Neuronal stem cell (in vitro differentiated cells): ENCODE measurements around the gene SRSF3. TPM values are rescaled to one million over a fixed set of nuclear protein-coding genes. Genes with fewer than 3 reads are reported as not detected.
A peak's percentile ranks its signal among the peaks of the same experiment; 100 is the strongest.

Experiments used
- DNase-seq: peaks from one replicate; pipeline ENCODE4 v3.0.0-alpha.2; 2013; ENCODE audit warnings: low spot score
- H2AFZ ChIP-seq: one replicate; pipeline ENCODE4 v1.6.1; 2013; ENCODE audit warnings: mild to moderate bottlenecking, low read length, inconsistent platforms
- H2AK5ac ChIP-seq: 2 replicates; pipeline ENCODE4 v1.6.1; 2013; ENCODE audit warnings: low read depth, mild to moderate bottlenecking, inconsistent platforms, low read length, moderate library complexity, mixed read lengths
- H2BK120ac ChIP-seq: 2 replicates; pipeline ENCODE4 v1.6.1; 2013; ENCODE audit warnings: low read depth, mild to moderate bottlenecking, inconsistent platforms, low read length, moderate library complexity, mixed read lengths
- H2BK12ac ChIP-seq: one replicate; pipeline ENCODE4 v1.6.1; 2013; ENCODE audit warnings: low read length, inconsistent platforms
- H2BK15ac ChIP-seq: 2 replicates; pipeline ENCODE4 v1.6.1; 2013; ENCODE audit warnings: mild to moderate bottlenecking, low read length, inconsistent platforms, mixed read lengths
- H2BK5ac ChIP-seq: one replicate; pipeline ENCODE4 v1.6.1; 2013; ENCODE audit warnings: inconsistent platforms, mild to moderate bottlenecking, low read length, moderate library complexity
- H3K14ac ChIP-seq: one replicate; pipeline ENCODE4 v1.6.1; 2013; ENCODE audit warnings: low read length, inconsistent platforms
- H3K18ac ChIP-seq: 2 replicates; pipeline ENCODE4 v1.6.1; 2013; ENCODE audit warnings: low read length, inconsistent platforms
- H3K23ac ChIP-seq: 2 replicates; pipeline ENCODE4 v1.6.1; 2013; ENCODE audit warnings: low read depth, mild to moderate bottlenecking, mixed read lengths, low read length, inconsistent platforms; ENCODE audit not compliant: poor library complexity
- H3K27ac ChIP-seq: replicated peaks from 3 replicates; pipeline ENCODE4 v1.5.1; 2013; ENCODE audit warnings: low read length, inconsistent platforms
- H3K27me3 ChIP-seq, 3 experiments: 2 replicates each; pipeline ENCODE4 v1.6.1; 2013; ENCODE audit warnings: low read length in 3 of 3, mild to moderate bottlenecking in 2 of 3, inconsistent platforms in 1 of 3, low read depth in 1 of 3, mixed read lengths in 1 of 3, moderate library complexity in 1 of 3; ENCODE audit not compliant: control insufficient read depth in 3 of 3, insufficient read depth in 3 of 3
- H3K36me3 ChIP-seq, 2 donors: replicated peaks in 1 of 2; 2 replicates each; pipeline ENCODE4 v1.6.1; 2013; ENCODE audit warnings: low read length in 2 of 2; ENCODE audit not compliant: control insufficient read depth in 2 of 2, insufficient read depth in 2 of 2
- H3K4ac ChIP-seq: 2 replicates; pipeline ENCODE4 v1.6.1; 2013; ENCODE audit warnings: inconsistent platforms, mild to moderate bottlenecking, low read length, moderate library complexity
- H3K4me1 ChIP-seq, 2 donors: 1 replicate in 1 of 2; 2 replicates in 1 of 2; pipeline ENCODE4 v1.6.1; 2013; ENCODE audit warnings: low read length in 2 of 2, low read depth in 1 of 2; ENCODE audit not compliant: control insufficient read depth in 2 of 2, insufficient read depth in 1 of 2
- H3K4me2 ChIP-seq: one replicate; pipeline ENCODE4 v1.6.1; 2013; ENCODE audit warnings: mild to moderate bottlenecking, low read length, inconsistent platforms; ENCODE audit not compliant: insufficient read depth, poor library complexity, severe bottlenecking
- H3K4me3 ChIP-seq, 2 donors: 2 replicates each; pipeline ENCODE4 v1.5.1; 2013; ENCODE audit warnings: low read length in 2 of 2, mild to moderate bottlenecking in 2 of 2, inconsistent platforms in 1 of 2, moderate library complexity in 1 of 2
- H3K79me1 ChIP-seq: one replicate; pipeline ENCODE4 v1.6.1; 2013; ENCODE audit warnings: low read depth, mild to moderate bottlenecking, inconsistent platforms, low read length, moderate library complexity
- H3K9ac ChIP-seq: one replicate; pipeline ENCODE4 v1.6.1; 2013; ENCODE audit warnings: mild to moderate bottlenecking, low read depth, low read length, inconsistent platforms; ENCODE audit not compliant: poor library complexity
- H3K9me3 ChIP-seq, 2 donors: replicated peaks in 1 of 2; 2 replicates each; pipeline versions ENCODE3 to v1.6.1; 2013; ENCODE audit warnings: low read length in 2 of 2, mild to moderate bottlenecking in 2 of 2, inconsistent platforms in 1 of 2, low read depth in 1 of 2, mixed read lengths in 1 of 2, moderate library complexity in 1 of 2; ENCODE audit not compliant: control insufficient read depth in 2 of 2, insufficient read depth in 1 of 2
- H4K8ac ChIP-seq: one replicate; pipeline ENCODE4 v1.6.1; 2013; ENCODE audit warnings: low read depth, mild to moderate bottlenecking, inconsistent platforms, low read length, moderate library complexity
- H4K91ac ChIP-seq: one replicate; pipeline ENCODE4 v1.6.1; 2013; ENCODE audit warnings: low read length, low read depth, mild to moderate bottlenecking, inconsistent platforms; ENCODE audit not compliant: poor library complexity
- WGBS, 2 donors: extraction: QIAGEN DNeasy Blood & Tissue Kit; methylation state at CpG; one replicate each; pipeline ENCODE4 v1.1.7; 2013; ENCODE audit warnings: missing lambda C conversion rate in 2 of 2, mixed read lengths in 1 of 2; ENCODE audit not compliant: insufficient read length in 2 of 2, insufficient replicate concordance in 1 of 2; ENCODE audit errors: extremely low coverage in 2 of 2; 5-methylcytosine and 5-hydroxymethylcytosine counted together
- polyA plus RNA-seq, 2 experiments: library from polyadenylated mRNA; stranded (reverse); fragments of 200-250 nt; gene quantifications; one replicate each; pipeline ENCODE4 v1.2.3, GENCODE V29; 2013

The SRSF3 gene
- 276 TPM for polyA plus RNA-seq (2013, experiment 1 of 2)
- polyA plus RNA-seq (2013, experiment 2 of 2): 284 TPM

- H2AK5ac ChIP-seq: no peak within 1 kb of the TSS
- no CpG with 5 or more reads among the region's 58 CpGs for WGBS, 2 donors
These were observed at the start of gene SRSF3 for GRCh38 chr6:36594029-36594815. SRSF3 (plus strand) TSS chr6:36594362; CDS start chr6:36596763, 2,401 bp downstream.

GRCh38 chr6:36545767-36546307 is 48.3 kb upstream of the SRSF3 start:
- H3K4me3 ChIP-seq: peak overlapping the region; percentile 84 to 95
- H3K18ac ChIP-seq: no peak overlapping the region
- no peak overlapping the region for H2AK5ac ChIP-seq
- H4K8ac ChIP-seq: no peak overlapping the region
- no peak overlapping the region for H3K9ac ChIP-seq
- H2BK12ac ChIP-seq: no peak overlapping the region
- H3K4me1 ChIP-seq: peaks cover 2 to 7% of the 10 kb centered on the region in 2 donors
- H3K36me3 ChIP-seq: peaks cover 0 to 29% of the 10 kb centered on the region in 2 donors
- peaks cover 9% of the 10 kb centered on the region for H3K79me1 ChIP-seq
- H2AFZ ChIP-seq: no peak overlapping the region
- H3K14ac ChIP-seq: no peak overlapping the region
- no peak overlapping the region for H3K4ac ChIP-seq
- H3K27me3 ChIP-seq: no peaks in the 10 kb centered on the region
- DNase-seq: no peak
- no peak overlapping the region for H2BK5ac ChIP-seq
- no CpG with 5 or more reads among the region's 3 CpGs for WGBS, 2 donors
- H3K27ac ChIP-seq: no peak overlapping the region
- no peaks in the 10 kb centered on the region for H3K9me3 ChIP-seq
- H4K91ac ChIP-seq: no peak overlapping the region
- no peak overlapping the region for H2BK120ac ChIP-seq
- H3K4me2 ChIP-seq: peak overlapping the region; percentile 69
- no peak overlapping the region for H3K23ac ChIP-seq
- no peak overlapping the region for H2BK15ac ChIP-seq

More at GRCh38 chr6:36594029-36594815, at the start of gene SRSF3:
- Histone ChIP-seq H3K36me3 (peaks cover 13 to 40% of the 10 kb centered on the region in 2 donors), H2AFZ (peak within 1 kb of the TSS; percentile 89), H2BK5ac (peak within 1 kb of the TSS; percentile 87), H4K8ac (no peak within 1 kb of the TSS), H3K9ac (peak within 1 kb of the TSS; percentile 36), H3K4me1 (peaks cover 12 to 23% of the 10 kb centered on the region in 2 donors), H3K9me3 (no peaks in the 10 kb centered on the region), H2BK15ac (no peak within 1 kb of the TSS), H3K4ac (no peak within 1 kb of the TSS), H3K27me3 (no peaks in the 10 kb centered on the region), H3K27ac (peak within 1 kb of the TSS; percentile 91), H3K23ac (peak within 1 kb of the TSS; percentile 98), H2BK12ac (no peak within 1 kb of the TSS), H3K4me3 (peak within 1 kb of the TSS; percentile 71 to 85), H4K91ac (peak within 1 kb of the TSS; percentile 45), H3K4me2 (peak within 1 kb of the TSS; percentile 80), H2BK120ac (no peak within 1 kb of the TSS), H3K79me1 (no peaks in the 10 kb centered on the region), H3K18ac (peak within 1 kb of the TSS; percentile 92), H3K14ac (no peak within 1 kb of the TSS)
- DNase-seq: peak; percentile 95

- Histone ChIP-seq H3K4me2 (peak overlapping the region; percentile 69), H3K79me1 (peaks cover 9% of the 10 kb centered on the region), H2BK15ac (no peak overlapping the region), H2AK5ac (no peak overlapping the region), H3K4me1 (peaks cover 2 to 7% of the 10 kb centered on the region in 2 donors), H3K4ac (no peak overlapping the region), H2BK12ac (no peak overlapping the region), H4K91ac (no peak overlapping the region), H3K14ac (no peak overlapping the region), H3K36me3 (peaks cover 0 to 24% of the 10 kb centered on the region in 2 donors), H2BK5ac (no peak overlapping the region), H3K9ac (peak overlapping the region; percentile 60), H3K9me3 (no peaks in the 10 kb centered on the region), H3K4me3 (peak overlapping the region; percentile 84 to 95), H3K27ac (peak overlapping the region; percentile 96), H2BK120ac (no peak overlapping the region), H2AFZ (peak overlapping the region; percentile 95), H4K8ac (no peak overlapping the region), H3K23ac (no peak overlapping the region), H3K18ac (peak overlapping the region; percentile 46), H3K27me3 (no peaks in the 10 kb centered on the region)
- no CpG with 5 or more reads among the region's 15 CpGs for WGBS, 2 donors
- DNase-seq: peak; percentile 27
These were observed 47.7 kb upstream of the SRSF3 start for GRCh38 chr6:36546308-36546919.
